Colonic mucosa (tissue), 4 donors: ENCODE results near the gene RHBDD3. TPM values are rescaled to one million over a fixed set of nuclear protein-coding genes. Genes with fewer than 3 reads are reported as not detected.

Experiments used
- DNase-seq: peaks from one replicate; pipeline ENCODE4 v3.0.0-alpha.2; 2020
- H3K27ac ChIP-seq: fragments of 200-600 bp; one replicate; pipeline ENCODE4 v1.8.0; 2021
- H3K27me3 ChIP-seq: fragments of 200-600 bp; one replicate; pipeline ENCODE4 v1.8.0; 2021
- H3K36me3 ChIP-seq: fragments of 200-600 bp; one replicate; pipeline ENCODE4 v1.8.0; 2021
- H3K4me1 ChIP-seq: fragments of 200-600 bp; one replicate; pipeline ENCODE4 v1.8.0; 2021; ENCODE audit warnings: mild to moderate bottlenecking
- H3K4me3 ChIP-seq: fragments of 200-600 bp; one replicate; pipeline ENCODE4 v1.8.0; 2021
- H3K9ac ChIP-seq, 2 donors: one replicate each; pipeline ENCODE4 v1.7.0; 2013; ENCODE audit warnings: control low read depth in 2 of 2, low read depth in 2 of 2, low read length in 2 of 2
- H3K9me3 ChIP-seq: fragments of 200-600 bp; one replicate; pipeline ENCODE4 v1.8.0; 2021
- intact Hi-C: fragments of 100-400 bp; cut with DNase I; formaldehyde crosslinking; loops from one replicate; pipeline ENCODE4 v1.14.1; 2022
- total RNA-seq, 2 donors: library from RNA; stranded (reverse); fragmentation: NEBNext Ultra II Directional in 1 of 2; extraction: Animal tissue kit (Norgen Biotek cat#: 25700) in 1 of 2; gene quantifications; one replicate each; pipeline ENCODE4 v1.2.1, GENCODE V29; 2021
- TF ChIP-seq, protein P1 (sequence below): fragments of 200-600 bp; IDR thresholded peaks from one replicate; pipeline ENCODE4 v1.8.0; 2022; ENCODE audit warnings: antibody characterized with exemption, mild to moderate bottlenecking
- donor health status: healthy.
- donor health status: DM: no; HTN: no; CAD: no.
- donor health status: DM: no; HTN: no; CAD: no.

Gene RHBDD3
- total RNA-seq, 2 donors from 2014 or later = 15.4 to 32.0 TPM

GRCh38 chr22:29306835-29307595, 39.2 kb upstream of the RHBDD3 start:
- Histone ChIP-seq H3K27ac (peak overlapping the region; percentile 54), H3K27me3 (no peaks in the 10 kb centered on the region), H3K9ac (peak overlapping the region; percentile 73 to 81), H3K36me3 (no peaks in the 10 kb centered on the region), H3K4me1 (peaks cover 30% of the 10 kb centered on the region), H3K4me3 (peak overlapping the region; percentile 96), H3K9me3 (no peaks in the 10 kb centered on the region)
- TF ChIP-seq, protein P1, sequence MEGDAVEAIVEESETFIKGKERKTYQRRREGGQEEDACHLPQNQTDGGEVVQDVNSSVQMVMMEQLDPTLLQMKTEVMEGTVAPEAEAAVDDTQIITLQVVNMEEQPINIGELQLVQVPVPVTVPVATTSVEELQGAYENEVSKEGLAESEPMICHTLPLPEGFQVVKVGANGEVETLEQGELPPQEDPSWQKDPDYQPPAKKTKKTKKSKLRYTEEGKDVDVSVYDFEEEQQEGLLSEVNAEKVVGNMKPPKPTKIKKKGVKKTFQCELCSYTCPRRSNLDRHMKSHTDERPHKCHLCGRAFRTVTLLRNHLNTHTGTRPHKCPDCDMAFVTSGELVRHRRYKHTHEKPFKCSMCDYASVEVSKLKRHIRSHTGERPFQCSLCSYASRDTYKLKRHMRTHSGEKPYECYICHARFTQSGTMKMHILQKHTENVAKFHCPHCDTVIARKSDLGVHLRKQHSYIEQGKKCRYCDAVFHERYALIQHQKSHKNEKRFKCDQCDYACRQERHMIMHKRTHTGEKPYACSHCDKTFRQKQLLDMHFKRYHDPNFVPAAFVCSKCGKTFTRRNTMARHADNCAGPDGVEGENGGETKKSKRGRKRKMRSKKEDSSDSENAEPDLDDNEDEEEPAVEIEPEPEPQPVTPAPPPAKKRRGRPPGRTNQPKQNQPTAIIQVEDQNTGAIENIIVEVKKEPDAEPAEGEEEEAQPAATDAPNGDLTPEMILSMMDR = no peak
- intact Hi-C loops = no loop called here
- DNase-seq = peak; percentile 86

- Histone ChIP-seq H3K4me3 (peak within 1 kb of the TSS; percentile 96), H3K27ac (peak within 1 kb of the TSS; percentile 54), H3K9ac (peak within 1 kb of the TSS; percentile 73 to 81), H3K4me1 (peaks cover 25% of the 10 kb centered on the region), H3K27me3 (no peaks in the 10 kb centered on the region), H3K9me3 (no peaks in the 10 kb centered on the region), H3K36me3 (no peaks in the 10 kb centered on the region)
- TF ChIP-seq, protein P1 = peak; percentile 54
- intact Hi-C loops = no loop called here
- peak; percentile 90 for DNase-seq
Measured at GRCh38 chr22:29306175-29306834, 38.5 kb upstream of the RHBDD3 start, which contains the start of gene GAS2L1. TSS of gene GAS2L1 (plus strand) at chr22:29306650. CDS start at chr22:29308106, 1,456 bp downstream.

DNA sequence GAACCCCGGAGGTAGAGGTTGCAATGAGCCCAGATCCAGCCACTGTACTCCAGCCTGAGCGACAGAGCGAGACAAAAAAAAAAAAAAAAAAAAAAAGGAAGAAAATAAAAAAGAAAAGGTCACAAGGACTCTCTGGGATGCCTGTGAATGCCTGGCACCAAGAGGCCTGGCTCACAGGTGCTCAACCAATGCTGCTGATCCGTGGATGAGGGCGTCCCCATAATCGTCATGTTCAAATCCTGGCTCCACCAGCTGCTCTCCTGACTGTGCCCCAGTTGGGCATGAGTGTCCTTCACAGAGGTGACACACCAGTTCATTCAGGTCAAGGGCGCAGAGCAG, 38.0 kb upstream of the RHBDD3 start:
- H3K9ac ChIP-seq = no peak overlapping the region
- TF ChIP-seq, protein P1 = no peak
- H3K27ac ChIP-seq = no peak overlapping the region
- no peak overlapping the region for H3K4me3 ChIP-seq
- no peaks in the 10 kb centered on the region for H3K27me3 ChIP-seq
- no peak for DNase-seq
- no peaks in the 10 kb centered on the region for H3K36me3 ChIP-seq
- H3K9me3 ChIP-seq = no peaks in the 10 kb centered on the region
- peaks cover 22% of the 10 kb centered on the region for H3K4me1 ChIP-seq
- intact Hi-C loops = no loop called here

GRCh38 chr22:29302681-29303465, 35.1 kb upstream of the RHBDD3 start:
- H3K36me3 ChIP-seq = peaks cover 19% of the 10 kb centered on the region
- H3K4me1 ChIP-seq = no peaks in the 10 kb centered on the region
- H3K9ac ChIP-seq = peak overlapping the region in 1 of 2 donors; percentile 26
- no peak overlapping the region for H3K4me3 ChIP-seq
- H3K27me3 ChIP-seq = no peaks in the 10 kb centered on the region
- DNase-seq = no peak
- intact Hi-C loops = no loop called here
- no peak overlapping the region for H3K27ac ChIP-seq
- TF ChIP-seq, protein P1 = no peak
- H3K9me3 ChIP-seq = no peaks in the 10 kb centered on the region

DNA sequence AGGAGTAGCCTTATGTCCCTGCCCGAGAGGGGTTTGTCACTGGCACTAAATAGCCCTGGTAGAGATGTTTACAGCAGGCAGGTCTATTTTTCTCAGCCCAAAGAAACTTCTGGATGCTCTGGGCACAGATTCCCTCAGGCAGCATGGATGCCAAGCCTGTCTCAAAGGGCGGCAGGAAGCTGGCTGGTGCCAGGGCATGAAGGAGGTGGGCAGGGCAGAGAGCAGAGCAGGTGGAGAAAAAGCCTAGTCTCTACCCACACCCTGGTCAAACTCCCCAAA, 34.6 kb upstream of the RHBDD3 start:
- Histone ChIP-seq H3K36me3 (peaks cover 24% of the 10 kb centered on the region), H3K9me3 (no peaks in the 10 kb centered on the region), H3K4me1 (no peaks in the 10 kb centered on the region), H3K9ac (peak overlapping the region in 1 of 2 donors; percentile 26), H3K27me3 (no peaks in the 10 kb centered on the region), H3K4me3 (no peak overlapping the region), H3K27ac (no peak overlapping the region)
- intact Hi-C loops = no loop called here
- DNase-seq = no peak
- TF ChIP-seq, protein P1 = no peak
